ENCODE results near the gene LAYN. TPM values are rescaled to one million over a fixed set of nuclear protein-coding genes. Genes with fewer than 3 reads are reported as not detected.
A peak's percentile ranks its signal among the peaks of the same experiment; 100 is the strongest.

The LAYN gene
- total RNA-seq, 1 donor from 2014 or later: 1.9 TPM

DNA sequence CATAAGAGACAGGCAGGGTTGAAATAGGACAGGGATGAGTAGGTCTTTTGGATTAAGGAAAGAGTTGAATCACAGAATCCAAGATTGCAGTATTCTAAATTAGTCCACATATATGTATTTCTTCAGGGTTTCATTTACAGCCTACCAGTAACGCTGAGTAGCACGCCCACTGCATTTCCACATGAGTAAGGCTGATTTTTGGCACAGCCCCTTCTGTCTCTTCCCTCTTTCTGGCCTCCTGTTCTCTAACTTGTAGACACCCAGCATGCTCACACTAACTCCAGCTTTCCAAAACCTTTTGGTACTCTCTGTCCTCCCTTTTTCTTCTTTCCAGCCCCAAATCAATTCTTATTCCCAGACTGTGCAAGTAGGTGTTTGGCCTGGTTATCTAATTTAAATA is 58.0 kb downstream of the LAYN start:
- ATAC-seq: no peak

DNA sequence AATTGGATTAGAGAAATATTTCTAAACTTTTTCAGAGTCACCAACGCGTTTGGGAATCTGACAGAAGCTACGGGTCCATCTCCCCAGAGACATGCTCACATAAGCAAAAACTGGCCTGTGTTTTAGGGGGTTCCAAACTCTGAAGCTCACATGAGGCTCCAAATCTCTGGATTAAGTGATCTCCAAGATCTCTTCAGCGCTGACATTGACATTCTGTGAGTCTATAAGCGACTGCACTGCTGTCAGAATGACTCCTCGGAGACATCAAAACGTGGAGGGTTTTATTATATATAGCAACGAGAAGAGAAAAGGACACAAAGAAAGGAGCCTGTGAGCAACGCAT is 61.1 kb downstream of the LAYN start:
- no peak for ATAC-seq

- ATAC-seq: peak; percentile 96
Observed at GRCh38 chr11:111601979-111602864, 61.7 kb downstream of the LAYN start, which contains the start of gene SIK2. SIK2 (plus strand) TSS chr11:111602449; CDS start chr11:111602564, 115 bp downstream.

GRCh38 chr11:111602865-111603610 is 62.5 kb downstream of the LAYN start:
- ATAC-seq: peak; percentile 8

GRCh38 chr11:111603611-111604130 is 63.2 kb downstream of the LAYN start:
- no peak for ATAC-seq

- ATAC-seq: no peak
Observed at GRCh38 chr11:111604392-111605009, 64.0 kb downstream of the LAYN start.

DNA sequence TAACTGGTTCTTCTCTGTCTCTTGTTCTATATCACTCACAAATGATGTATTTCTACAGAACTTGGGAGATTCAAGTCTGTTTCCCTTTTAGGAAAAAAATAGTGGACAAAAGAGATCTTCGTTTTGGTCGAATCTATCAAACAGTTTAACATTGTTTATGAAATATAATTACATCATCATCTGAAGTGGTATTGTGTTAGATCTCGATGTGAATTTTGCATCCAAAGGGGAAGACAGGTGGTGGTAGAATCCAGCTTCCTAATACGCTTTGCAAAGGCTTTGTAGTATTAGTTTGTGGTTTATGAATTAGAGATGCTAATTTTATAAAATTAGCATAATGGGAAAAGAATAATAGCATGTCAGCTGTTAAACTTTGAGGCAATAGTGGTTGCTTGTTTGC is 65.2 kb downstream of the LAYN start:
- no peak for ATAC-seq

GRCh38 chr11:111606986-111607385 is 66.5 kb downstream of the LAYN start:
- no peak for ATAC-seq

DNA sequence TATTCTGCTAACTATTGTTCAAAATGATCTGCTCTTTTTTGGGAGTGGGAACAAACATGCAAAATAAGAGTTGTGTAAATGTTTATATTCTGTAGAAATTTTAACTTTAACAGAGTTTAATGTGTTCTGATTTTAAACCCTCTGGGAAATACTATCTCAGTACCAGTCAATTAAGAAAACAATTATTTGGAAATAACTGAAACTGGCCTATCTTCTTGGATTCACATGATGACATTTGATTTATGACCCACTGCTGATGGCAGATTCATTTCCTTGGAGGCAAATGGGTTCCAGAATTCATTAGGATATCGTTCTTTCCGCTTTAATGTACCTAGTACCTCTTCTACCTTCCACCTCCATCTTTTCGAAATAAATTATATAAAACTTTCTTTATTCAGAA is 67.2 kb downstream of the LAYN start:
- ATAC-seq: no peak

Other genes starting within 250 kb of the LAYN start
- 3.8 TPM for gene POU2AF3, start 242.2 kb upstream of the LAYN start, total RNA-seq
- 2.6 TPM for gene POU2AF1, start 161.4 kb upstream of the LAYN start, total RNA-seq
- not detected for gene BTG4, start 28.3 kb upstream of the LAYN start, total RNA-seq
- not detected for gene HOATZ, start 25.9 kb upstream of the LAYN start, total RNA-seq
- gene SIK2, start 61.7 kb downstream of the LAYN start, total RNA-seq: 6.8 TPM
- 28.7 TPM for gene PPP2R1B, start 225.7 kb downstream of the LAYN start, total RNA-seq

Measured in esophagus mucosa (tissue), 1 donor.